Gastroesophageal sphincter (tissue), 3 donors: Measurements from ENCODE around the gene COL6A3.
"Not testable (repeated sequence)": the region's sequence is repeated elsewhere in the genome, so short reads cannot be mapped to it uniquely, and the experiment has no call there.

Experiments
- EP300 ChIP-seq: sonication (generic); formaldehyde crosslinking; IDR thresholded peaks from one replicate; pipeline ENCODE4 v1.6.1; 2017; ENCODE audit warnings: antibody characterized with exemption, mild to moderate bottlenecking
- POLR2A ChIP-seq, 2 donors: fragments of 450-650 bp; IDR thresholded peaks; one replicate each; pipeline ENCODE4 v1.6.1; 2017; ENCODE audit warnings: antibody characterized with exemption in 2 of 2, mild to moderate bottlenecking in 2 of 2, moderate library complexity in 1 of 2
- POLR2AphosphoS5 ChIP-seq: sonication (generic); formaldehyde crosslinking; IDR thresholded peaks from one replicate; pipeline ENCODE4 v1.6.1; 2017; ENCODE audit warnings: antibody characterized with exemption
- TF ChIP-seq, protein P1 (sequence below), 4 experiments: fragments of 200-600 bp in 2 of 4; fragments of 450-650 bp in 2 of 4; sonication (generic) in 1 of 4; IDR thresholded peaks; one replicate each; pipeline ENCODE4 v1.5.1; 2017 to 2019; ENCODE audit warnings: antibody characterized with exemption in 4 of 4, mild to moderate bottlenecking in 2 of 4, moderate library complexity in 2 of 4

DNA sequence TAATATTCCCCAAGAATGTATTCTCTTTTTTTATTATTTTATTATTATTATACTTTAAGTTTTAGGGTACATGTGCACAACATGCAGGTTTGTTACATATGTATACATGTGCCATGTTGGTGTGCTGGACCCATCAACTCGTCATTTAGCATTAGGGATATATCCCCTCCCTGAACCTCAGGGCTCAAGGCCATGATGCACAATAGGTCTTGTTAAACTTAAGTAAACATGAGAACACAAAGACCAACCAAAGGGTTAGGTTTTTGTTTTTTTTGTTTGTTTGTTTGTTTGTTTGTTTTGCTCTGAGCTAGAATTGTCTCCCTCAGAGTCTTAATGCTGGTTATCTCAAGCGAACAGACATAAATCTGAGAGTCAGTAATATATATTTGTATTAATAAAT lies 4.7 kb downstream of the COL6A3 start:
- not testable (repeated sequence) for TF ChIP-seq POLR2A (IDR thresholded peaks at IDR 0.05); EP300; POLR2AphosphoS5
- TF ChIP-seq, protein P1, sequence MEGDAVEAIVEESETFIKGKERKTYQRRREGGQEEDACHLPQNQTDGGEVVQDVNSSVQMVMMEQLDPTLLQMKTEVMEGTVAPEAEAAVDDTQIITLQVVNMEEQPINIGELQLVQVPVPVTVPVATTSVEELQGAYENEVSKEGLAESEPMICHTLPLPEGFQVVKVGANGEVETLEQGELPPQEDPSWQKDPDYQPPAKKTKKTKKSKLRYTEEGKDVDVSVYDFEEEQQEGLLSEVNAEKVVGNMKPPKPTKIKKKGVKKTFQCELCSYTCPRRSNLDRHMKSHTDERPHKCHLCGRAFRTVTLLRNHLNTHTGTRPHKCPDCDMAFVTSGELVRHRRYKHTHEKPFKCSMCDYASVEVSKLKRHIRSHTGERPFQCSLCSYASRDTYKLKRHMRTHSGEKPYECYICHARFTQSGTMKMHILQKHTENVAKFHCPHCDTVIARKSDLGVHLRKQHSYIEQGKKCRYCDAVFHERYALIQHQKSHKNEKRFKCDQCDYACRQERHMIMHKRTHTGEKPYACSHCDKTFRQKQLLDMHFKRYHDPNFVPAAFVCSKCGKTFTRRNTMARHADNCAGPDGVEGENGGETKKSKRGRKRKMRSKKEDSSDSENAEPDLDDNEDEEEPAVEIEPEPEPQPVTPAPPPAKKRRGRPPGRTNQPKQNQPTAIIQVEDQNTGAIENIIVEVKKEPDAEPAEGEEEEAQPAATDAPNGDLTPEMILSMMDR (IDR thresholded peaks at IDR 0.05) = not testable (repeated sequence)
